Activated CD4-positive, alpha-beta T cell treated with anti-CD3 and anti-CD28 coated beads, Interleukin-2, amount 50 U/mL, for 4 hours (primary cell): Measurements from ENCODE around the gene CORO2A.

Experiments
- DNase-seq, 2 experiments: peaks; one replicate each; pipeline ENCODE4 v3.0.0-alpha.2; 2020

The CORO2A gene

GRCh38 chr9:98168153-98168780, 24.2 kb downstream of the CORO2A start:
- DNase-seq = no peak

GRCh38 chr9:98164912-98165311, 27.5 kb downstream of the CORO2A start:
- DNase-seq = no peak

GRCh38 chr9:98162613-98163012, 29.8 kb downstream of the CORO2A start:
- no peak for DNase-seq

GRCh38 chr9:98161851-98162250, 30.6 kb downstream of the CORO2A start:
- DNase-seq = no peak

- DNase-seq = no peak
These were observed 32.6 kb downstream of the CORO2A start for GRCh38 chr9:98159790-98160189.

GRCh38 chr9:98159301-98159700, 33.1 kb downstream of the CORO2A start:
- DNase-seq = no peak

- no peak for DNase-seq
These were observed 34.2 kb downstream of the CORO2A start for GRCh38 chr9:98158071-98158831.

GRCh38 chr9:98157372-98157771, 35.1 kb downstream of the CORO2A start:
- no peak for DNase-seq

- no peak for DNase-seq
These were observed 37.8 kb downstream of the CORO2A start for GRCh38 chr9:98154678-98155077.

GRCh38 chr9:98152526-98152925, 39.9 kb downstream of the CORO2A start:
- DNase-seq = no peak

- DNase-seq = no peak
These were observed 41.7 kb downstream of the CORO2A start for GRCh38 chr9:98150721-98151120.

GRCh38 chr9:98150164-98150563, 42.3 kb downstream of the CORO2A start:
- no peak for DNase-seq

GRCh38 chr9:98149422-98149821, 43.0 kb downstream of the CORO2A start:
- DNase-seq = no peak

GRCh38 chr9:98148486-98148885, 44.0 kb downstream of the CORO2A start:
- no peak for DNase-seq

GRCh38 chr9:98147582-98147981, 44.9 kb downstream of the CORO2A start:
- no peak for DNase-seq

- no peak for DNase-seq
These were observed 46.1 kb downstream of the CORO2A start for GRCh38 chr9:98146101-98146991.

- no peak for DNase-seq
These were observed 47.8 kb downstream of the CORO2A start for GRCh38 chr9:98144631-98145030.

GRCh38 chr9:98144076-98144475, 48.4 kb downstream of the CORO2A start:
- no peak for DNase-seq

GRCh38 chr9:98142925-98143481, 49.4 kb downstream of the CORO2A start:
- DNase-seq = no peak

GRCh38 chr9:98142182-98142907, 50.1 kb downstream of the CORO2A start:
- no peak for DNase-seq

- no peak for DNase-seq
These were observed 51.9 kb downstream of the CORO2A start for GRCh38 chr9:98140503-98140902.

GRCh38 chr9:98136489-98136888, 55.9 kb downstream of the CORO2A start:
- DNase-seq = no peak

GRCh38 chr9:98135938-98136337, 56.5 kb downstream of the CORO2A start:
- DNase-seq = no peak
